ENCODE measurements around the gene OSGEP. TPM values are rescaled to one million over a fixed set of nuclear protein-coding genes. Genes with fewer than 3 reads are reported as not detected.

The OSGEP gene
- total RNA-seq, 2 experiments from 2014 or later = 35.7 to 36.8 TPM

DNA sequence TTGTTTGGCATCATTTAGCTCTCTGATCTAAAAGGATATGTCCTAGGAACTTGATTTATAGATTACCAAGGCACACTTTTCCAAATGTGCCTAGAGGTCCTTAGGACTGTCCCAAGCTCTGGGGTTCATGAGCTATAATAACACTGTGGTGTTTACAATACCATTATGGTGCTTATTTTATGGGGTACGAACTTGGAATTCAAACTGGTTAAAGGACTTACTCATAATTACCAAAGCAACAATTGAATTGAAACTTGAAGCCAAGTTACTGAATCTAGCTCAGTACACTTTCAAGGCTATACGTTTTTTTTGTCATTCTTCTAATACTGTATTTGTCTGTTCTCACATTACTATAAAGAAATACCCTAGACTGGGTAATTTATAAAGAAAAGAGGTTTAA, 31.7 kb downstream of the OSGEP start:
- Mint-ChIP-seq H3K4me3 (no peak overlapping the region), H3K36me3 (ENCODE audit: low read depth) (no peaks in the 10 kb centered on the region), H3K9me3 (no peaks in the 10 kb centered on the region), H3K27me3 (ENCODE audit: low read depth) (no peaks in the 10 kb centered on the region), H3K27ac (no peak overlapping the region), H3K4me1 (ENCODE audit: low read depth) (peaks cover 8% of the 10 kb centered on the region)
- CTCF ChIA-PET = interaction anchor here (1.2 kb wide), 1 partner anchor 9 kb away, joined by 8 read pairs; no protein-coding TSS in a partner anchor
- intact Hi-C loops (cut with micrococcal nuclease) = no loop called here
- no peak for DNase-seq

DNA sequence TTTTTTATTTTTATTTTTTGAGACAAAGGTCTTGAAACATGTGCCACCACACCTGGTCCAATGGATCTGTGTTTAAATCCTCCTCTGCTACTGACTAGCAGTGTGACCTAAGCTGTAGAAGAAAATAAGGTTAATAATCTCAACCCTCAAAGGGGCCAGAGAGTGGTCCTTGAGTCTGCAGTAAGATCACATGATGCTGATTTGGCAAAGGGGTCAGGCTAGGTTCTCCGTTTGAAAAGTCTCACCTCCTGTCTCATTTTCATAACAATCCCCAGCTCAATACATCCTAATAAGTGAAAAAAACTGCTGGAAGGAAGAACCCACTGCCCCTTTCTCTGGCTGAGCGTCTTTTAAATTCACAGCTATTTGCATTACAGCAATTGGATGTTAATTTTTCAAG, 33.3 kb downstream of the OSGEP start:
- H3K27me3 Mint-ChIP-seq (ENCODE audit: low read depth) = no peaks in the 10 kb centered on the region
- no peak overlapping the region for H3K27ac Mint-ChIP-seq
- intact Hi-C loops (cut with micrococcal nuclease) = no loop called here
- H3K9me3 Mint-ChIP-seq = no peaks in the 10 kb centered on the region
- peaks cover under 1% of the 10 kb centered on the region for H3K4me1 Mint-ChIP-seq (ENCODE audit: low read depth)
- H3K4me3 Mint-ChIP-seq = no peak overlapping the region
- CTCF ChIA-PET = interaction anchor here (1.1 kb wide), 1 partner anchor 12 kb away, joined by 3 read pairs; no protein-coding TSS in a partner anchor
- DNase-seq = no peak
- no peaks in the 10 kb centered on the region for H3K36me3 Mint-ChIP-seq (ENCODE audit: low read depth)

DNA sequence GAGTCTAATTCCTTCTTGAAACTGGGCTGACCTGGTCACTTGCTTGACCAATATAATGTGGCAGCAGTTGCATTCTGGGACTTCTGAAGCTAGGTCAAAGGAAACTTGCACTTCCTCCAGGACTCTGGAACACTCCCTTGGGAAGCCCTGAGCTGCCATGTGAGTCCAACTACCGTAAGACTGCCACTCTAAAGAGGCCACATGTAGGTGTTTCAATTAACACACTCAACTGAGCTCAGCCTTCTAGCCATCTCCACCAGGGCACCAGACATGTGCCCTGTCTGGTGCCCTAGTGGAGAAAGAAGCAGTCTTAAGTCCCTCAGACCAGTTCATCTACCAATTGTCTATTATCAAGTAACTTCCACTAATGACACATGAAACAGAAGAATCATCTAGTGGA, 35.2 kb downstream of the OSGEP start:
- intact Hi-C loops (cut with micrococcal nuclease) = no loop called here
- Mint-ChIP-seq H3K27ac (no peak overlapping the region), H3K9me3 (no peaks in the 10 kb centered on the region), H3K36me3 (ENCODE audit: low read depth) (no peaks in the 10 kb centered on the region), H3K4me3 (no peak overlapping the region), H3K4me1 (ENCODE audit: low read depth) (peaks cover 10% of the 10 kb centered on the region), H3K27me3 (ENCODE audit: low read depth) (no peaks in the 10 kb centered on the region)
- CTCF ChIA-PET = no interaction called here
- DNase-seq = no peak

DNA sequence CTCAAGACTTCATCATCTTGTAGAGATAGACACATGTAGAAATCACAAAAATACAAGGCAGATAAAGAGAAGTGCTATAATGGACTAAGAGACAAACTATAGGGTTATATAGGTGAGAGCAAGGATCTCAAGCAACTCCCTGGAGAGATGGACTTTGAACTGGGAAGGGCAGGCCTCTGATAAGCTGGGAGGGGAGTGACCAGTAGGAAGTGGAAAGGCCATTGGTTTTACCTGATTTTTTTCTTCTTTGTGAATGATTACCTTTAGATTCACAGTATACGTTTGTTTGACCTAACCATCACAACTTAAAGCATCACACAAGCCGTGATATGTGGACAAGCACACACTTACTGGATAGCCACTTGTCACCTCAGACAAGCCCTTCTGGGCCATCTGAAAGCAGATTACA, 36.1 kb downstream of the OSGEP start:
- Mint-ChIP-seq H3K4me3 (no peak overlapping the region), H3K36me3 (ENCODE audit: low read depth) (no peaks in the 10 kb centered on the region), H3K27ac (no peak overlapping the region), H3K27me3 (ENCODE audit: low read depth) (no peaks in the 10 kb centered on the region), H3K4me1 (ENCODE audit: low read depth) (peaks cover 16% of the 10 kb centered on the region), H3K9me3 (no peaks in the 10 kb centered on the region)
- DNase-seq = no peak
- CTCF ChIA-PET = no interaction called here
- intact Hi-C loops (cut with micrococcal nuclease) = no loop called here

DNA sequence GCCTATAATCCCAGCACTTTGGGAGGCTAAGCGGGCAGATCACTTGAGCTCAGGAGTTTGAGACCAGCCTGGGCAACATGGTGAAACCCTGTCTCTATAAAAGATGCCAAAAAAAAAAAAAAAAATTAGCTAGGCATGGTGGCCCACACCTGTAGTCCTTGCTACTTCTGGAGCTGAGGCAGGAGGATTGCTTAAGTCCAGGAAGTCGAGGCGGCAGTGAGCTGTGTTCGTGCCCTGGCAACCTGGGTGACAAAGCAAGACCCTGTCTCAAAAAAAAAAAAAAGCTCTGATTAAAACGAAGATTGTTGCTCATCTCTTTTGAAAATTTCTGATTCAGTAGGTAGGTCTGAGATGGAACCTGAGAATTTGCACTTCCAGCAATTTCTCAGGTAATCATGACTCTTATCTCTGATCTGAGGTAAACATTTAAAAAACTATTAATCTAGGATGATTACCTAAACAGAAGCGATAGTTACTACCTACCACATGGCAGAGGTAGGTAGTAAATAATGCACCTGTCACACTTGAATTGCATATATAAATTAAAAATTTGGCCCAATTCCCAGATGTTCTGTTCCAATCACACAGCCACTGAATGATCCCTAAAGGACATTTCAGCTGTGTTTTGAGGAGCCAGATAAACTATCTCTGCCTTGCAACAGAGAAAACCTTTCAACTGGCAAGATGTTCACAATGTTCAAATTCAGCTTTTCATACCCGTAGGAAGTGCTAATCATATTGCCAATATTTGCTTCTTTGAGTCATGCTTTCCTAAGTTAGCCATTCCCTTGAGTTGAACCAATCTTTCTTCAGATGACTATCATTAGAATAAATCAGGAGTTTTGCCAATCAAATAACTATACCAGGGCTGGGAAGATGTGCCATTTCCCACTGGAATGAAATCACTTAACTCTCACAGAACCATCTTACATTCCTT, 37.1 kb downstream of the OSGEP start:
- intact Hi-C loops (cut with micrococcal nuclease) = no loop called here
- H3K36me3 Mint-ChIP-seq (ENCODE audit: low read depth) = no peaks in the 10 kb centered on the region

DNA sequence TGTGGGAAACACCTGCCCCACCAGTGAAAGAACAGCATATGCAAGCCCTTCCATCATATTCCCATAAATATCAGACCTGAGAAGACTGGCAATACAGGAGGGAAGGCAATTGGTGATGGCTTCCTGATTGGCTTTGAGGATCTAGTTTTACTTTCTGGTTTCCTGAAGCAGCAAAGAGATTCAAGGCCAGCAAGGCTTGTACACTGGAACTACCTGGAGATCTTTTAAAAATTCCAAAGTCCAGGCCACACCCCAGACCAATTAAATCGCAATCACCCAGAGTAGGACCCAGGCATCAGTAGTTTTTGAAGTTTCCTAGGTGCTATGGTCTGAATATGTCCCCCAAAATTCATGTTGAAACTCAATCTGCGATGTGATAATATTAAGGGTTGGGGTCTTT, 38.4 kb downstream of the OSGEP start:
- peaks cover 23% of the 10 kb centered on the region for H3K4me1 Mint-ChIP-seq (ENCODE audit: low read depth)
- H3K9me3 Mint-ChIP-seq = no peaks in the 10 kb centered on the region
- CTCF ChIA-PET = interaction anchor here (0.6 to 3.3 kb wide), 30 partner anchors 8 to 194 kb away, joined by 3 to 33 read pairs (median 6); partner anchors contain the start of genes APEX1, OSGEP, PARP2 and PIP4P1
- H3K27me3 Mint-ChIP-seq (ENCODE audit: low read depth) = no peaks in the 10 kb centered on the region
- no peak overlapping the region for H3K4me3 Mint-ChIP-seq
- intact Hi-C loops (cut with micrococcal nuclease) = no loop called here
- no peak for DNase-seq
- H3K27ac Mint-ChIP-seq = no peak overlapping the region
- H3K36me3 Mint-ChIP-seq (ENCODE audit: low read depth) = no peaks in the 10 kb centered on the region

More for the DNA sequence above, 37.1 kb downstream of the OSGEP start:
- Mint-ChIP-seq H3K4me1 (ENCODE audit: low read depth) (peaks cover 16% of the 10 kb centered on the region), H3K27ac (no peak overlapping the region), H3K27me3 (ENCODE audit: low read depth) (no peaks in the 10 kb centered on the region), H3K4me3 (no peak overlapping the region), H3K9me3 (no peaks in the 10 kb centered on the region)
- CTCF ChIA-PET = interaction anchor here (0.6 to 1.6 kb wide), 7 partner anchors 12 to 91 kb away, joined by 3 to 5 read pairs (median 4); partner anchors contain the start of genes APEX1, OSGEP and PARP2
- DNase-seq = peak; percentile 20

DNA sequence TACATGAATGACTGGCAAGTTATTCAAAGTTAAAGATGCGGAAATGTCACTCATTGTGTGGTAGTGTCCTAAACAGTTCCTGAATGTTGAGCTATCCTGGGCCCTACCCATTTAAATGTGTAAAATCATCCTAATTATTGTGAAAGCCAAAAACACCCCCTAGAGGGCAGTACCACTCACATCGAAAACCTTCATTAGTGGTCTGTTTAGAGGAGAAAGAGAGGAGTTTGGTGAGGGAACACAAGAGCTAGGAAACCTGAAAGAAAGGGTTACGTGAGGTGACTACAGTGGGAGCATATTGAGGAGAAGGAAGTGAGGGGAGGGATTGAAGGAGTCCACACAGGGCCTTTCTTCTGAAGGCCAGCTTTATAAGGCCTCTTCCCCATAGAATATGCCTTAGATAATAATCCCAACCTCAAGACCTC, 38.8 kb downstream of the OSGEP start:
- peak overlapping the region; percentile 30 for H3K27ac Mint-ChIP-seq
- no peaks in the 10 kb centered on the region for H3K27me3 Mint-ChIP-seq (ENCODE audit: low read depth)
- no peaks in the 10 kb centered on the region for H3K36me3 Mint-ChIP-seq (ENCODE audit: low read depth)
- CTCF ChIA-PET = interaction anchor here (0.6 to 3.3 kb wide), 36 partner anchors 8 to 194 kb away, joined by 3 to 33 read pairs (median 6); partner anchors contain the start of genes APEX1, OSGEP, PARP2 and PIP4P1
- H3K9me3 Mint-ChIP-seq = no peaks in the 10 kb centered on the region
- peaks cover 26% of the 10 kb centered on the region for H3K4me1 Mint-ChIP-seq (ENCODE audit: low read depth)
- H3K4me3 Mint-ChIP-seq = no peak overlapping the region
- DNase-seq = peak; percentile 60
- intact Hi-C loops (cut with micrococcal nuclease) = loop anchor here (1.0 kb wide), 3 partner anchors 12 to 88 kb away; partner anchors contain the start of gene PNP

DNA sequence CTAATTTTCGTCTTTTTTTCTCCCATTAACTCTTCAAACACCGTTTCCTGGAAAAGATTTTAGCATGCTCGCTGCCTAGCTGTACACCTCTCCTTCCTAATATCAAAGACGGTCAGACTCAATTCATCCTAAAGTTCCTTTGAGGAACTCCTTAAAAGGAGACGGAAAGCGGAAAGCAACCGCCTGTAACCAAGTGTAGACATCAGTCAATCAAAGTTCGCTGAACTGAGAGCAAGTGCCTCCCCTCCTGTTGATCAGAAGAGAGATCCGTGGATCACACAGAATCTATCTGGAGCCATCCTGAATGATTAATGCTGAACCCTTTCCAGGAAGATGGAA, 40.9 kb downstream of the OSGEP start:
- no peaks in the 10 kb centered on the region for H3K27me3 Mint-ChIP-seq (ENCODE audit: low read depth)
- H3K4me3 Mint-ChIP-seq = peak overlapping the region; percentile 85
- peak; percentile 46 for DNase-seq
- CTCF ChIA-PET = interaction anchor here (0.8 to 3.3 kb wide), 16 partner anchors 9 to 277 kb away, joined by 3 to 33 read pairs (median 8); partner anchors contain the start of genes APEX1, OSGEP, PARP2 and PIP4P1
- no peaks in the 10 kb centered on the region for H3K36me3 Mint-ChIP-seq (ENCODE audit: low read depth)
- intact Hi-C loops (cut with micrococcal nuclease) = loop anchor here (1.0 kb wide), 8 partner anchors 28 to 270 kb away; partner anchors contain the start of genes APEX1, PARP2 and PIP4P1
- no peaks in the 10 kb centered on the region for H3K9me3 Mint-ChIP-seq
- peaks cover 32% of the 10 kb centered on the region for H3K4me1 Mint-ChIP-seq (ENCODE audit: low read depth)
- H3K27ac Mint-ChIP-seq = peak overlapping the region; percentile 89

DNA sequence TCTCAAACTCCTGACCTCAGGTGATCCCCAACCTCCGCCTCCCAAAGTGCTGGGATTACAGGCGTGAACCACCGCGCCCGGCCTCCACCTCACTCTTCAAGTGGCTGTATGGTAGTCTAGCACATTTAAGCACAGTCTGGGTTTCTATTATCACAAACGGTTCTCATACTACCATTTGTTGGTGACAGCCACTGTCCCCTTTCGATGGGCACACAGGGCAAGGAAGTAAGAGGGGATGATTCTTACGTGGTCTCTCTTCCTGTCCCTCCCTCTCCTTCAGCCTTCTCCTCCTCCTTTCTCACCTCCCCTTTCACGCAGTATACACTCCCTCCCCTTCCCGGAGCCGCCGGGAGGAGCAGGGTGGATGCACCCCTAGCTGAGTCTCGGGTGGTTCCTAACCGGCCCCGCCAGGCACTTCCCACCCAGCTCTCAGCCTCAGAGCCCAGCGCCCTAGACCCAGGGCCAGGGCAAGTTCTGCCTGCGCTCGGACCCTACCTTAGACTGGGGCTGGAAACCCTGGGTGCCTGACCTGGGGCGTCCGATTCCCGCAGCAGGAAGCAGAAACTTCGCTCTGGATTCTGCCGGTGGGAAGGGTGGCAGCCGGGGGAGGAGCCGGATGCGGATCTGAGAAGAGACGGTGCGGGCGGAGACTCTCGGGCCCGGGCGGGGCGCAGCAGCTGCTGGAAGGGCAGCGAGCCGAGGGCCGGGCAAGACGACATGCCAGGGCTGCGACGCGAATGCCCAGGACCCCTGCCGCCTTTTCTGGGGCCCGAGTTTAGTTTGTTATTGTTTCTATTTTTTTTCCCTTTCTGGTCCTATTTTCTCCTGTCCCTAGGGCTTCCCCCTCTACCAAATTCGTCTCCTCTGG, 41.5 kb downstream of the OSGEP start, which contains the start of gene TEP1:
Gene TEP1 (minus strand): TSS at position 626 of the 868 bp plus-strand sequence. CDS start 5,062 bp downstream, outside the sequence.
- Mint-ChIP-seq H3K27ac (peak within 1 kb of the TSS; percentile 89), H3K36me3 (ENCODE audit: low read depth) (no peaks in the 10 kb centered on the region), H3K9me3 (no peaks in the 10 kb centered on the region), H3K4me3 (peak within 1 kb of the TSS; percentile 85), H3K27me3 (ENCODE audit: low read depth) (no peaks in the 10 kb centered on the region), H3K4me1 (ENCODE audit: low read depth) (peaks cover 32% of the 10 kb centered on the region)
- peak; percentile 82 for DNase-seq
- intact Hi-C loops (cut with micrococcal nuclease) = loop anchor here (1.0 kb wide), 9 partner anchors 12 to 270 kb away; partner anchors contain the start of genes APEX1, PARP2 and PIP4P1
- CTCF ChIA-PET = interaction anchor here (1.0 to 3.3 kb wide), 12 partner anchors 10 to 278 kb away, joined by 3 to 33 read pairs (median 9); partner anchors contain the start of genes APEX1, OSGEP and PARP2

DNA sequence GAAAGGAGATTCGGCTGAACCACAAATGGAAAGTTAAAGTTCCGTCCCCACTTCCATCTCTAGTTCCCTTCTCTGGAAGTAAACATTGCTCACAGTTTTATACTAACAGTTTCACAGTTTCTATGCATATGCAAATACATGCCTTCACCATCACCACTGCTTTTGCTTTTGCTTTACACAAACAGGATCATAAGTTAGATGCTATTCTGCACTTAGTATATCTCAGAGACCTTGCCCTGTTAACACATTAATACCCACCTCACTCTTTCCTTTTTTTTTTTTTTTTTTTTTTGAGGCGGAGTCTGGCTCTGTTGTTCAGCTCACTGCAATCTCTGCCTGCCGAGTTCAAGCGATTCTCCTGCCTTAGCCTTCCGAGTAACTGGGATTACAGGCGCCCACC, 42.2 kb downstream of the OSGEP start:
- Mint-ChIP-seq H3K4me3 (peak overlapping the region; percentile 85), H3K27me3 (ENCODE audit: low read depth) (no peaks in the 10 kb centered on the region), H3K9me3 (no peaks in the 10 kb centered on the region), H3K4me1 (ENCODE audit: low read depth) (peaks cover 32% of the 10 kb centered on the region), H3K36me3 (ENCODE audit: low read depth) (peaks cover 4% of the 10 kb centered on the region), H3K27ac (peak overlapping the region; percentile 89)
- intact Hi-C loops (cut with micrococcal nuclease) = loop anchor here (1.0 kb wide), 1 partner anchor 11 kb away; no protein-coding TSS in a partner anchor
- CTCF ChIA-PET = interaction anchor here (1.3 to 3.0 kb wide), 3 partner anchors 33 to 85 kb away, joined by 3 to 10 read pairs (median 7); no protein-coding TSS in a partner anchor
- no peak for DNase-seq

DNA sequence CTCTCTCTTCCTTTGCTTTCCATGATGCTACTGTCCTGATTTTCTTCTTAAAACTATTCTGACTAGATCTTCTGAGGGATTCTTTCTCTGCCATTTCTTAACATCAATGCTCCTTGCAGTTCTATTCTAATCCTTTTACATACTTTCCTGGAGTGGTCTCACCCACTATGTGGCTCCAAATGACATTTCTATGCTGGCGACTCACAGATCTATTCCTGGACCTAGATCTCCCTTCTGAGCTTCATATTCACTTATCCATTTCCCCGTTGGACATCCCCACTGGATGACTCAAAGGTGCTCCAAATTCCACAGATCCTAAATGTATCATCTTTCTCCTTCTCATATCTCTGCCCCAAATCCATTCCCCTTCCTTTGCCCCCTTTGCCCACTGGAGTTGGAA, 45.4 kb downstream of the OSGEP start:
- no peak overlapping the region for H3K27ac Mint-ChIP-seq
- peaks cover 27% of the 10 kb centered on the region for H3K36me3 Mint-ChIP-seq (ENCODE audit: low read depth)
- no peaks in the 10 kb centered on the region for H3K27me3 Mint-ChIP-seq (ENCODE audit: low read depth)
- H3K4me3 Mint-ChIP-seq = no peak overlapping the region
- H3K9me3 Mint-ChIP-seq = no peaks in the 10 kb centered on the region
- CTCF ChIA-PET = no interaction called here
- H3K4me1 Mint-ChIP-seq (ENCODE audit: low read depth) = peaks cover 33% of the 10 kb centered on the region
- no peak for DNase-seq
- intact Hi-C loops (cut with micrococcal nuclease) = no loop called here
